Measurements from ENCODE around the gene ALS2CL. TPM values are rescaled to one million over a fixed set of nuclear protein-coding genes. Genes with fewer than 3 reads are reported as not detected.

The ALS2CL gene
- total RNA-seq, 1 donor from 2014 or later = 0.71 TPM

DNA sequence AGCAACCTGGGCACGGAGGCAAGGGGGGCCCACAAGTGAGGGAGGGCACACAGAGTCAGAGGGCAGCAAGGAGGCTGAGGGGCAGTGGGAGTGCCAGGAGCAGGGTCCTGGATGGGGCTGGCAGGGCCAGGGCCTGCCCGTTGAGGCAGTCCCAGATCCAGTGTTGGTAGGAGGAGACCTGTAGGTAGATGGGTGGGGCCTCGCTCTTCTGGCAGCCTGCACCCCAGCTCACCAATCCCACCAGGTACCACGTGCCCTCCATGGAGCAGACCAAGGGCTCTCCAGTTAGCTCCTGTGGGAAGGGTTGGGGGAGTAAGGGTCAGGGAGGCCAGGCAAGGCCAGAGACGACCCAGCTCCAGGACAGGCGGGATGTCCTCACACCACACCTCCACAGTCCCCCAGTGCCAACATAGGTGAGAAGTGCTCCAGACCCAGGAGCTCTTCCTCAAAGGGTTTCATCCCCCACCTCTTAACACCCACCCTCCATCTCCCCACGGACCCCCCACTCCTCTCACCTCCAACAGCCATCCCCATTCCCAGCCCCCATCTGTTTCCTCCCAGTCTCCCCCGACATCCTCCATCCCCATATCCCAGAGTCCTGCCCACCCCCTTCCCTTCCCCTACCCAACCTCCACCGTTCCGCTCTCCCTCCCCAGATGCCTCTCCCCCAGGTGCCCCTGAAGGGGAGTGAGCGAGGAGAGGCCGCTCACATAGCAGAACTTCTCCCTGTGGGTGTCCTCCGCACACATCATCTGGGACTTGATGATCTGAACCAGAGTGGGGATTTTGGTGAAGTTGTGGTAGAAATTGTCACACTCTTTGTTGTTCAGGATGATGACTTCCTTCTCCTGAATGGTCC, 18.9 kb upstream of the ALS2CL start:
- Mint-ChIP-seq H3K4me1 (ENCODE audit: low read depth) (no peaks in the 10 kb centered on the region), H3K9me3 (no peaks in the 10 kb centered on the region), H3K27me3 (ENCODE audit: low read depth) (no peaks in the 10 kb centered on the region), H3K36me3 (ENCODE audit: low read depth) (no peaks in the 10 kb centered on the region), H3K27ac (no peak overlapping the region), H3K4me3 (ENCODE audit: low read depth) (no peak overlapping the region)
- intact Hi-C loops (cut with micrococcal nuclease) = no loop called here
- DNase-seq (ENCODE audit: low spot score) = no peak

GRCh38 chr3:46711760-46712159, 18.3 kb upstream of the ALS2CL start:
- Mint-ChIP-seq H3K9me3 (no peaks in the 10 kb centered on the region), H3K36me3 (ENCODE audit: low read depth) (no peaks in the 10 kb centered on the region), H3K27ac (no peak overlapping the region), H3K4me1 (ENCODE audit: low read depth) (no peaks in the 10 kb centered on the region), H3K27me3 (ENCODE audit: low read depth) (no peaks in the 10 kb centered on the region), H3K4me3 (ENCODE audit: low read depth) (no peak overlapping the region)
- no peak for DNase-seq (ENCODE audit: low spot score)
- intact Hi-C loops (cut with micrococcal nuclease) = no loop called here

DNA sequence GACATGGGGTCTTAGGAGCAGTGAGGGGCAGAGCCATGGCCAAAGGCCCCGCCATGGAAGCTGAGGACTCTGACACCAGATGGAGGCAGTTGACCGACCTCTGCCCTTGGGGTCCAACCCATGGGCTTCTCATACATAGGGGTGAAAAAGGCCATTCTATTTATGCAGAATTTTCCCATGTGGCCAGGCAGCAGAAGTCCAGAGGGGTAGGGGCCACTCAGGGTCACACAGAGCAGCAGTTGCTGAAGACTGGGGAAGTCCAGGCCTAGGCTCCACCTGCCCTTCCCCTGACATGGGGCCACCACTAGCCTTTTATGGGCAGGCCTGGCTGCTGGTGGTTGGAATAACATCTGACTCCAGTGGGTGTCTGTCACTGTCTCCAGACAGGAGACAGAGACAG, 17.8 kb upstream of the ALS2CL start:
- Mint-ChIP-seq H3K27ac (no peak overlapping the region), H3K4me1 (ENCODE audit: low read depth) (no peaks in the 10 kb centered on the region)
- DNase-seq (ENCODE audit: low spot score) = no peak

DNA sequence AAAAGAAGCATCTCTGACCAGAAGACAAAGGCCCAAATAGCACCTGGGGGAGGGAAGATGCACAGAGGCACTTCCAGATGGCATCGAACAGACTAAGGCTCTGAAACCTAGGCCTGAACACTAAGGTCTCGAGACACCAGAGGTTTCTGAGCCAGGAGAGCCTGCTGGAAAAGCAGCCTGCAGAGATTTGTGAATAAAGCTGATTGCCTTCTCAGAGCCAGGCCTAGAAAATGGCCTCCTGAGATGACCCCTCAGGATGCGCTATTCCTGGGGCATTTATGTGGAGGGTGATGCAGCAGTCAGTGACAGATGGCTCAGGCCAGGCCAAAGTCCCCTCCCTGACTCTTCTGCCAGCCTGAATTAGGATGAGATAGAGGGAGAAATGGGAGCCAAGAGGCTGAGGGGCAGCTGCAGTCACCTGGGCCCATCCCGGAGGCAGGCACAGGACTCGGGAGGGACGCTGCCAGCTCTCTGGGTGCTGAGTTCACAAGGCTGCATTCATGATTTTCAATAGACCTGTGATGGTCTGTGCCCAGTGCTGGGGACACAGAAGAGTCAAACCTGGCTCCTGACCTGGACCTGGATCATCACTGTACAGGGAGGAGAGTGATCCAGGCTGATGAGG, 17.3 kb upstream of the ALS2CL start:
- no peaks in the 10 kb centered on the region for H3K9me3 Mint-ChIP-seq
- no peaks in the 10 kb centered on the region for H3K4me1 Mint-ChIP-seq (ENCODE audit: low read depth)
- H3K27ac Mint-ChIP-seq = no peak overlapping the region
- no peak for DNase-seq (ENCODE audit: low spot score)
- H3K27me3 Mint-ChIP-seq (ENCODE audit: low read depth) = no peaks in the 10 kb centered on the region
- intact Hi-C loops (cut with micrococcal nuclease) = no loop called here
- H3K36me3 Mint-ChIP-seq (ENCODE audit: low read depth) = no peaks in the 10 kb centered on the region
- no peak overlapping the region for H3K4me3 Mint-ChIP-seq (ENCODE audit: low read depth)

More for the DNA sequence above, 17.8 kb upstream of the ALS2CL start:
- Mint-ChIP-seq H3K36me3 (ENCODE audit: low read depth) (no peaks in the 10 kb centered on the region), H3K4me3 (ENCODE audit: low read depth) (no peak overlapping the region), H3K9me3 (no peaks in the 10 kb centered on the region), H3K27me3 (ENCODE audit: low read depth) (no peaks in the 10 kb centered on the region)
- intact Hi-C loops (cut with micrococcal nuclease) = no loop called here

- intact Hi-C loops (cut with micrococcal nuclease) = no loop called here
- Mint-ChIP-seq H3K27ac (no peak overlapping the region), H3K27me3 (ENCODE audit: low read depth) (no peaks in the 10 kb centered on the region), H3K36me3 (ENCODE audit: low read depth) (no peaks in the 10 kb centered on the region), H3K4me3 (ENCODE audit: low read depth) (no peak overlapping the region), H3K4me1 (ENCODE audit: low read depth) (no peaks in the 10 kb centered on the region), H3K9me3 (no peaks in the 10 kb centered on the region)
- no peak for DNase-seq (ENCODE audit: low spot score)
Observed at GRCh38 chr3:46710229-46710628, 16.8 kb upstream of the ALS2CL start.

- no peak overlapping the region for H3K27ac Mint-ChIP-seq
- no peak overlapping the region for H3K4me3 Mint-ChIP-seq (ENCODE audit: low read depth)
- H3K9me3 Mint-ChIP-seq = no peaks in the 10 kb centered on the region
- intact Hi-C loops (cut with micrococcal nuclease) = loop anchor here (5.0 kb wide), 1 partner anchor 613 kb away; no protein-coding TSS in a partner anchor
- H3K27me3 Mint-ChIP-seq (ENCODE audit: low read depth) = no peaks in the 10 kb centered on the region
- no peaks in the 10 kb centered on the region for H3K36me3 Mint-ChIP-seq (ENCODE audit: low read depth)
- DNase-seq (ENCODE audit: low spot score) = no peak
- no peaks in the 10 kb centered on the region for H3K4me1 Mint-ChIP-seq (ENCODE audit: low read depth)
Observed at GRCh38 chr3:46709721-46710120, 16.2 kb upstream of the ALS2CL start.

- DNase-seq (ENCODE audit: low spot score) = no peak
- H3K4me3 Mint-ChIP-seq (ENCODE audit: low read depth) = no peak overlapping the region
- no peak overlapping the region for H3K27ac Mint-ChIP-seq
- no peaks in the 10 kb centered on the region for H3K4me1 Mint-ChIP-seq (ENCODE audit: low read depth)
- no peaks in the 10 kb centered on the region for H3K36me3 Mint-ChIP-seq (ENCODE audit: low read depth)
- no peaks in the 10 kb centered on the region for H3K27me3 Mint-ChIP-seq (ENCODE audit: low read depth)
- intact Hi-C loops (cut with micrococcal nuclease) = loop anchor here (5.0 kb wide), 1 partner anchor 613 kb away; no protein-coding TSS in a partner anchor
- H3K9me3 Mint-ChIP-seq = no peaks in the 10 kb centered on the region
Observed at GRCh38 chr3:46709157-46709654, 15.7 kb upstream of the ALS2CL start.

DNA sequence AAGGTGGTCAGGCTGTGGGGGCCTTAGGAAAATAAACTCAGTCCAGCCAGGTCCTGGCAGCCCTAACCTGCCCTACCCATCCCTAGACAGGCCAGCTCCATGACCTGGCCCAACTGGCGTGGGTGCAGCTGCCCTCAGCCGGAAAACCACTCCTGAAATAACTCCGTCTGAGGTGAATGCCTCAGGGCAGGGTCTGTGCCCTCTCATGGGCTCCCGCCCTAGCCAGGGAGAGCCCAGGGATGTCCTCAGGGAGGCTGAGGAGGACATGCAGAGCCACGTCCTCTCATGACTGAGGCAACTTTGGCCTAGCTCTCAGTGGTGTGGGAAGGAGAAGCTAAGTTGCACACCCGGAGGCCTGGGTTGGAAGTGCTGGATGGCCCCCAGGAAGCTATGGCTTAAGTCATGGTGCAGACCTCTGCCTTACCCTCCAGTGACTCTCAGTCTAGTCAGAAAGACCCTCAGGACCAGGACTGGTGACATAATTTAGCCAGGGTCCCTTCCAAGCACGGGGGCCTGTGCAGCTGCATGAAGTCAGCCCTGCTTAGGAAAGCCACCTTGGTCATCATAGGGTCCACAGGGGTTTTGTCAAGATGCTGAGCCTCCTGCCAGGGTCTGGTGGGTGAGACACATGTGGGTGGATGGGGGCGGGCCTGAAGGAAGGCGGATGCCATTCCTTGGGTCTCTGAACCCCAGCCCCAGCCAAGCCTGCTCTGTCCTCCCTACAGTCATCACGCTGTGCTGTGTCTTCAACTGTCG, 15.1 kb upstream of the ALS2CL start:
- H3K27me3 Mint-ChIP-seq (ENCODE audit: low read depth) = no peaks in the 10 kb centered on the region
- no peaks in the 10 kb centered on the region for H3K36me3 Mint-ChIP-seq (ENCODE audit: low read depth)
- DNase-seq (ENCODE audit: low spot score) = no peak
- H3K9me3 Mint-ChIP-seq = no peaks in the 10 kb centered on the region
- H3K4me3 Mint-ChIP-seq (ENCODE audit: low read depth) = no peak overlapping the region
- intact Hi-C loops (cut with micrococcal nuclease) = loop anchor here (5.0 kb wide), 1 partner anchor 614 kb away; no protein-coding TSS in a partner anchor
- H3K27ac Mint-ChIP-seq = no peak overlapping the region
- H3K4me1 Mint-ChIP-seq (ENCODE audit: low read depth) = no peaks in the 10 kb centered on the region

GRCh38 chr3:46707601-46708011, 14.1 kb upstream of the ALS2CL start:
- Mint-ChIP-seq H3K4me3 (ENCODE audit: low read depth) (no peak overlapping the region), H3K9me3 (no peaks in the 10 kb centered on the region), H3K4me1 (ENCODE audit: low read depth) (no peaks in the 10 kb centered on the region), H3K27me3 (ENCODE audit: low read depth) (no peaks in the 10 kb centered on the region), H3K27ac (no peak overlapping the region), H3K36me3 (ENCODE audit: low read depth) (no peaks in the 10 kb centered on the region)
- no peak for DNase-seq (ENCODE audit: low spot score)
- intact Hi-C loops (cut with micrococcal nuclease) = loop anchor here (5.0 kb wide), 1 partner anchor 615 kb away; no protein-coding TSS in a partner anchor

- intact Hi-C loops (cut with micrococcal nuclease) = loop anchor here (5.0 kb wide), 1 partner anchor 615 kb away; no protein-coding TSS in a partner anchor
- no peak overlapping the region for H3K4me3 Mint-ChIP-seq (ENCODE audit: low read depth)
- H3K27ac Mint-ChIP-seq = no peak overlapping the region
- no peaks in the 10 kb centered on the region for H3K4me1 Mint-ChIP-seq (ENCODE audit: low read depth)
- no peaks in the 10 kb centered on the region for H3K36me3 Mint-ChIP-seq (ENCODE audit: low read depth)
- DNase-seq (ENCODE audit: low spot score) = no peak
- no peaks in the 10 kb centered on the region for H3K9me3 Mint-ChIP-seq
- H3K27me3 Mint-ChIP-seq (ENCODE audit: low read depth) = peaks cover 6% of the 10 kb centered on the region
Observed at GRCh38 chr3:46706771-46707582, 13.5 kb upstream of the ALS2CL start.

DNA sequence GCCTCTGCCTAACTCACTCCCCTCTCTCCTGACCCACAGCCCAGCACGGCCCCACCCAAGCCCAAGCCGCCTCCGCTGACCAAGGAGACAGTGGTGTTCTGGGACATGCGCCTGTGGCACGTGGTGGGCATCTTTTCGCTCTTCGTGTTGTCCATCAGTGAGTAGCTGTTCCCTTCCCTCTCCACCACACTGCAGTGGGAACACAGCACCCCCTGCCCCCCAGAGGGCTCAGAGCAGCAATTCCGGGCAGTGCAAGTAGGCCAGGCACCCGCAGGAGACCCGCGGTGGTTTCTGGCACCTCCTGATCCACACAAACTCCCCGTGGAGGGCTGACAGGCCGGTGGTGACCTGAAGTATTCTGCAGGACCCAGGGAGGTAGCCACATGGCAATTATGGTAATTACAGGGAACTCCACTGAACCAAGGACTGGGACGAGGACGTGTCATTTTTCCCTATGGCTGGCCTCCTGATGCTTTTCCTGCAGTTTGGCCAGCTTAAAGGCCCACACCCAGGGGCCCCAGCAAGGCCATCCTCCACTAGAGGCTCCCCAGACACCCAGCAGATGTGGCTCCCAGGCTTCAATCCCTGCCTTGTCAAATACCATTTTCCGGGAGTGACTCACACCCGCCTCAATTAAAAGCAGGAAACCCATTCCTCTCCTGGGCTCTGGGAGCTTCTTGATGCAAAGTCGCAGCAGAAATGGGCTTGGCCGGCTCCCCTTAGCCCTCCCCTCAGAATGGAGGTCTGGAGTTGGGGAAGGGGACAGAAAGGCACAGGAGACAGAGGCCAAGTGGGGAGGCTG, 12.5 kb upstream of the ALS2CL start:
- Mint-ChIP-seq H3K36me3 (ENCODE audit: low read depth) (no peaks in the 10 kb centered on the region), H3K4me1 (ENCODE audit: low read depth) (peaks cover 1% of the 10 kb centered on the region), H3K9me3 (no peaks in the 10 kb centered on the region), H3K4me3 (ENCODE audit: low read depth) (no peak overlapping the region), H3K27me3 (ENCODE audit: low read depth) (peaks cover 11% of the 10 kb centered on the region), H3K27ac (no peak overlapping the region)
- intact Hi-C loops (cut with micrococcal nuclease) = loop anchor here (1.0 to 5.0 kb wide), 3 partner anchors 189 to 616 kb away; no protein-coding TSS in a partner anchor
- no peak for DNase-seq (ENCODE audit: low spot score)

All from activated T-helper 2 cell treated with anti-CD3 and anti-CD28 coated beads, Interferon-gamma antibody, Interleukin-2, Interleukin-4, amounts not matched to agents 10 μg/mL and 5 μg/mL and 100 μg/mL, durations not matched to agents 14 hours and 24 hours and 36 hours (primary cell).